IPS-20b (cell line): Measurements from ENCODE around the gene S100A9.
"Not testable (repeated sequence)": the region's sequence is repeated elsewhere in the genome, so short reads cannot be mapped to it uniquely, and the experiment has no call there.

Experiments used
- H3K27ac ChIP-seq: one replicate; pipeline ENCODE4 v1.5.1; 2013; ENCODE audit warnings: low read length
- H3K27me3 ChIP-seq: 2 replicates; pipeline ENCODE4 v1.6.1; 2013; ENCODE audit warnings: mild to moderate bottlenecking, low read length, inconsistent platforms; ENCODE audit not compliant: insufficient read depth
- H3K36me3 ChIP-seq: 2 replicates; pipeline ENCODE4 v1.6.1; 2013; ENCODE audit warnings: low read depth, mild to moderate bottlenecking, inconsistent platforms, low read length, moderate library complexity; ENCODE audit not compliant: insufficient read depth
- H3K4me1 ChIP-seq: 2 replicates; pipeline ENCODE4 v1.6.1; 2013; ENCODE audit warnings: mild to moderate bottlenecking, control low read depth, inconsistent platforms, low read length, moderate library complexity; ENCODE audit not compliant: insufficient read depth
- H3K4me3 ChIP-seq: 2 replicates; pipeline ENCODE4 v1.5.1; 2013; ENCODE audit warnings: mild to moderate bottlenecking, low read length, inconsistent platforms
- H3K9ac ChIP-seq: 2 replicates; pipeline ENCODE4 v1.6.1; 2013; ENCODE audit warnings: low read depth, mild to moderate bottlenecking, inconsistent platforms, low read length, moderate library complexity
- H3K9me3 ChIP-seq: 2 replicates; pipeline ENCODE4 v1.6.1; 2013; ENCODE audit warnings: mild to moderate bottlenecking, low read depth, low read length, inconsistent platforms; ENCODE audit not compliant: insufficient read depth

The S100A9 gene

DNA sequence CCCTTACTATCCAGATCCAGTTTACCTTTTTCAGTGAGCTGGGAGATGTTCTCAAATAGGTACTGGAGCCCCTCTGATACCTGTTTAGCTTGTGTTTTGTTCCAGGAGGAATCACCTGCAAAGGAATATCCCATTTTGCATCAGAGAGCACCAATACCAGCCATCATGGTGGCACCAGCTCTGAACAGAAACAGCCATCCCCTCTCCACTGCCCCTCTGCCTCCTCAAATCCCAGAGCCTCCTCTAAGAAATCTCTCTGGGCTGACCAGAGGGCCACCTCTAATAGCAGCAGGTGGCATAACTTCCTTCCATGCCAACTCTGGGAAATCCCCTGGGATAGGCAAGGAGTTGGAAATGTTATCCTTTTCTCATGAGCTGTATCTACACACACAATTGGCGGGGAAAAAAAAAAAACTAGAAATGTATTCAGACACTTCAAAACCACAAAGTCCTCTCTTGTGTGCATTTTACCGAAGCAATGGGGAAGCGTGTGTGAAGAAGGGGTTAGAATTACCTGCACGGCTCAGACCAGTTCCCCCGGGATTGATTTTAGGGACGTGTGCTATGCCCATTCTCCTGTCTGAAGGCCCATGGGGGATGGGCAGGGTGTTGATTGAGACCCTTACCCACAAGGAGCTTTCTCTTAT, 11.5 kb upstream of the S100A9 start:
- Histone ChIP-seq H3K27ac (no peak overlapping the region), H3K9me3 (no peaks in the 10 kb centered on the region), H3K9ac (no peak overlapping the region), H3K36me3 (no peaks in the 10 kb centered on the region), H3K4me3 (no peak overlapping the region), H3K27me3 (0 out of 2 replicates have a peak, but pooled peaks cover 3% of the 10 kb centered on the region), H3K4me1 (no peaks in the 10 kb centered on the region)

DNA sequence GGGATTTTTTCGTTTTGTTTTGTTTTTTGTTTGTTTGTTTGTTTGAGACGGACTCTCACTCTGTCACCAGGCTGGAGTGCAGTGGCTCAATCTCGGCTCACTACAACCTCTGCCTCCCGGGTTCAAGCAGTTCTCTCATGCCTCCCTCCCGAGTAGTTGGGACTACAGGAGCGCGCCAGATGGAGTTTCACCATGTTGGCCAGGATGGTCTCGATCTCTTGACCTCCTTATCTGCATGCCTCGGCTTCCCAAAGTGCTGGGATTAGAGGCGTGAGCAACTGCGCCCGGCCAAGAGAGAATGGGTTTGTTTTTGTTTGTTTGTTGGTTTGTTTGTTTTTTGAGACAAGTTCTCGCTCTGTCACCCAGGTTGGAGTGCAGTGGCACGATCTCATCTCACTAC, 10.6 kb upstream of the S100A9 start:
- not testable (repeated sequence) for H3K4me1 ChIP-seq, H3K9me3 ChIP-seq, H3K27ac ChIP-seq, H3K4me3 ChIP-seq, H3K36me3 ChIP-seq, H3K27me3 ChIP-seq, H3K9ac ChIP-seq

DNA sequence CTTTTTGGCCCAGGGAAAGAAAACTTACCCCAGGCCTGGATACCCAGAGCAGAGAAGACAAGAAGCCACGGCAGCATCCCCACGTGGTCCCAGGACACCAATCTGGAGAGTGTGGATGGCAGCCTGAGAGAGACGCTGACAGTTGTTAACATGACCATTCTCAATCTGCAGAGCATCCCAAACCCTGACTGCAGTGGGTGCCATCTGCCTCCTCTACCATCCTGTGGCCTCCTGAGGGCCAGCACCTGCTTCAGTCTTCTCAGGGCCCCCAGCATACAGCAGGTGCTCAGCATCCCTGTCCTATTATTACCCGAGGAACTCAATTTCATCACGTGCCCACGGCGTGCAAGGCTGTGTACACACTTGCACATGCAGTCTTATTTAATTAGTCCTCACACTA, 9.8 kb upstream of the S100A9 start:
- Histone ChIP-seq H3K4me3 (no peak overlapping the region), H3K9ac (no peak overlapping the region), H3K9me3 (no peaks in the 10 kb centered on the region), H3K27me3 (0 out of 2 replicates have a peak, but pooled peaks cover 4% of the 10 kb centered on the region), H3K36me3 (no peaks in the 10 kb centered on the region), H3K4me1 (no peaks in the 10 kb centered on the region), H3K27ac (no peak overlapping the region)

DNA sequence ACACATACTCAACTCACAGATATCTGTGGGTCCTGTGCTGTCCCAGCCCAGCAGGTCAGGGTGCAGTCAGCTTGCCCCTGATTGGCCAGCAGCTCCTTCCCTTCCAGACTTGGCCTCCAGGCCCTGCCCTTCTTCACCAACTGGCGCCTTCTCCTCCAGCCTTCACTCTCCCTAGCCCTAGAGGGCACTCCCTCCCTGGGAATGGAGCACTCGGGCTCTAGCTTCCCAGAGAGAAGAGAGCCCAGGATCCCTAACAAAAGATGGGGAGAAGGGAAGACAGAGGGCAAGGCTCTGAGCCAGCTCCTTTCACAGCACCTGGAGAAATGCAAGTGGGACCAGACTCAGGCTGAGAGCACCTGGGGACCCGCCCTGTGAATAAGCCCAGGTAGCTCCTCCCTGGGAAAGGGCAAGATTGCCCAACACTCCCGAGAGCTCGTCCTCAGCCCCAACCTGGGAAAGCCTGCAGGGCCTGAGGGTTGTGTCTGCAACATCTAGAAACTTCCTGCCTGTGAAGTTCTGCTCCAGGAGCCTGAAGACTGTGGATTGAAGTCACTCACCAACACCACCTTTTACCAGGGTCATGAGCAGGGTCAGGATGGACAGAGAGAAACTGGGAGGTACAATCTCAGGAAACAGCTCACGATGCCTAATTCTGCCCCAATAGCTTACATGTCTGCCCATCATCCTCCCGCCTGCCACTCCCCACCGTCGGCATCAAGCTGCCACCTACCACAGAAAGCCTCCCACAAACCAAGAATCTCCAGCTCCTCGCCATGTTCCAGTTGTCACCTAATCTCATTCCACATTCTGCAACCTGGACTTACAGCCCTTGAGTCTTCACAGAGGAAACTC, 8.9 kb upstream of the S100A9 start, which contains the start of gene PGLYRP4:
Gene PGLYRP4 (minus strand): TSS at position 331 of the 852 bp plus-strand sequence. CDS start 909 bp downstream, outside the sequence.
- Histone ChIP-seq H3K4me1 (no peaks in the 10 kb centered on the region), H3K27me3 (0 out of 2 replicates have a peak, but pooled peaks cover 4% of the 10 kb centered on the region), H3K9me3 (no peaks in the 10 kb centered on the region), H3K9ac (no peak within 1 kb of the TSS), H3K36me3 (no peaks in the 10 kb centered on the region), H3K4me3 (no peak within 1 kb of the TSS), H3K27ac (no peak within 1 kb of the TSS)

DNA sequence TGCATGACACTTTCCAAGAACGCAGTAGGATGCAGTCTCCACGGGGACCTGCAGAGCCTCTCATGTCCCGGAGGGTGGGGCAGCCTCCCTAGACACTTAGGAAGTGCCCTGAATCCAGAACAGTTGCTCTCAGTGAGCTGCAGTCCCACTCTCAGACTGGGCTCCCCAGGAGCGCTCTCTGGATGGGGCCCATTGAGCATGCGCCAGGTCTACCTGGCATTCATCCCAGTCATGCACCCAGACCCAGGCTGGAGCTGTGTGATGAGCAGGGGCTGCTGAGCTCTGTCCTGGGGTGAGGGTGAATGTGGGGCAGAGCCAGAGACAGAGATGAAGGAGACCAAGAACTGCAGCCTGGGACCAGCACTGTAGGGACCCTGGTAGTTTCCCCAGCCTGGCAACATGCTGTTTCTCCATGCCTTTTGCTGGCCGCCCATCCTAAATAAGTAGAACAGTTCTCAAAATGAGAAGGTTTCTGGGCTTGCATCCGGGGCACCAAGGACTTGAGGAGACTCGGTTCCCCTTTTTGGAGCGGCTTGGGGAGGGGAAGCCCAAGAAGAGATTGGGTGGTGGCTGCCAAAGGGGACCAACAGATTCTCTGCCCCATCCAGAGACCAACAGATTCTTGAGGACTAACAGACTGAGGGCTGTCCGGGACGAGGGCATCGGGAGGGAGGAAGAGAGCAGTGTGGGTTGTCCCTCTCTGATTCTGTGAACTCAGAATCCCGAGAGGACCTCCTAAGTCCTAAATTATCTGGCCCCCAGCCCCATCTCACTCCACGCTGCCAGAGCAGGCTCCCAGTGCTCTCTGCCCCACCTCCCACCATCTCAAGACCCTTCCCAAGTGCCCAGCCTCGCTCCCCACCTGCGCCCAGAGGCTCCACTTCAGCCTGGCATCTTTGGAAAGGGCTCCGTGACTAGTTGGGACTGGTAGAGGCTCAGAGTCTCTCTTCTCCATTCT, 8.0 kb upstream of the S100A9 start:
- H3K36me3 ChIP-seq = no peaks in the 10 kb centered on the region
- H3K9ac ChIP-seq = no peak overlapping the region
- no peak overlapping the region for H3K27ac ChIP-seq
- H3K27me3 ChIP-seq = 0 out of 2 replicates have a peak, but pooled peaks cover 4% of the 10 kb centered on the region
- no peaks in the 10 kb centered on the region for H3K4me1 ChIP-seq
- no peaks in the 10 kb centered on the region for H3K9me3 ChIP-seq
- no peak overlapping the region for H3K4me3 ChIP-seq

DNA sequence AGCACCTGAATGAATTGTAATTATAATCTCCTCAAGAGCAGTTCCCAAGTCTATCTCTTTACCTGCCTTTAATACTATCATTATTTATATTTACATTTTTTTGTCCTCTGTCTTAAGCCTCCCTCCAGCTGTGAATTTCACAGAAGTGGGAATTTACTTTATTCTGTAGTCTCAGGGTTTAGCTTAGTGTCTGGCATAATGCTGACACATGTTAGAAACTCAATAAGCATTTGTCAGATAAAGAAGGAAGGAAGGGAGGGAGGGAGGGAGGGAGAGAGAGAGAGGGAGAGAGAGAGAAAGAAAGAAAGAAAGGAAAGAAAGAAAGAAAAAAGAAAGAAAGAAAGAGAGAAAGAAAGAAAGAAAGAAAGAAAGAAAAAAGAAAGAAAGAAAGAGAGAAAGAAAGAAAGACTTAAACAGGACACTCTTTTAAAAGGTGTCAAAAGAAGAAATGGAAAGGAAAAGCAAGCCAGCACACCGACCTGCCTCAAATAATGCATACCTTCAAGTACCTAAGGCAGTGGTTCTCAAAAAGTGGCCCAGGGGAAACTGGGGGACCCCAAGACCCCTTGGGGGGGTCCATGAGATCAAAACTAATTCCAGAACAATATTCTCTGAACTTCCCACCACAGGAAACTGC, 7.2 kb upstream of the S100A9 start:
- Histone ChIP-seq H3K9me3 (no peaks in the 10 kb centered on the region), H3K27me3 (0 out of 2 replicates have a peak, but pooled peaks cover 4% of the 10 kb centered on the region), H3K27ac (no peak overlapping the region)

DNA sequence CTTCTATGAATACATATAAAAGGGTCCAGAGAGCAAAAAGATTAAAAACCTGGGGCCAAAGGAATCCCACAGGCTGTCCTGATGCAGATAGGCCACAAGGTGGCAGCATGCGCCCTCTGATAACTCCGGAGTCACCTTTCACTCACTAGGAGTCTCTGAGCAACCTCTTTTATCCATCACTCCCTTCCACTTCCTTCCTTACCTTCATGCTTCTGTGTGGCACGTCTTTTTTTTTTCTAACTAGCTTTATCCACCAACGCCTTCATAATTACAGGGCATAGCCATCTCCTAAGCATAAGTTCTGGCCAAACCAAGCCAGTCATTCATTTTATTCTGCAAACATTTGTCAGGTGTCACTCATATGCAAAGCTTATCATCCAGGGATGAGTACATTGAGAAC, 5.1 kb upstream of the S100A9 start:
- Histone ChIP-seq H3K9ac (no peak overlapping the region), H3K27ac (no peak overlapping the region), H3K36me3 (no peaks in the 10 kb centered on the region), H3K4me3 (no peak overlapping the region), H3K27me3 (0 out of 2 replicates have a peak, but pooled peaks cover 4% of the 10 kb centered on the region), H3K4me1 (no peaks in the 10 kb centered on the region), H3K9me3 (no peaks in the 10 kb centered on the region)

More for the DNA sequence above, 7.2 kb upstream of the S100A9 start:
- no peaks in the 10 kb centered on the region for H3K36me3 ChIP-seq
- H3K9ac ChIP-seq = no peak overlapping the region
- no peaks in the 10 kb centered on the region for H3K4me1 ChIP-seq
- no peak overlapping the region for H3K4me3 ChIP-seq

DNA sequence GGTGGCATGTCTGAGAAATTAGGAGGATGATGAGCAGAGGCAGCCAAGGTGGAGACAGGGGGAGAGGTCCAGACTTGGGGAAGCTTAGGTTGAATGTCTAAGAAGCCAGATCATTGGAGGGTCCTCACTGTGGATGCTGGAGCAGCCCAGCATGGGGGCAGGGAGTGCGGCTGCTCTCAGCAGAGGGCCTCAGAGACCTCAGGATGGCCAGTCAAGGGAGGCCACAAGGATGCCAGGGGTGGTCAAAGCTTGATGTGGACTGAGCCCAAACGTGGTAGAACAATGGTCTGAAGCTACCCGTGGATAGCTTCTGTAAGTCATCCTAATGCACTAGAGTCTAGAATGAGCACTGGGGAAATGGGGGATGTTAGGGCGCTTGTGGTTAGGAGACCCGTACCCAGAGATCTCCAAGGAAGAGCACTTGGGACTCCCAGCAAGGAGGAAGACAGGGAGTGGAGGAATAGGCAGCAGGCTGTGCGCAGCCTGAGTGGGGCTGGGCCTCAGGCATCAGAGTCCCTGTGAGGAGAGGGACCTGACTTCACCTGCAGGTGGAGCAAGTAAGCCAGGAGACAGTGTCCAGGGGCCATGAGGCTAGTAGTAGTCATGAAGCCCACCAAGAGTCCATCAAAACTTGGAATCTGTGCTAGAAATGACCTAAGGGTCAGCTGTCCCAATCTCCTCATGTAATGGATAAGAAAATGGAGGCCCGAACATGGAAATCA, 4.3 kb upstream of the S100A9 start:
- Histone ChIP-seq H3K9me3 (no peaks in the 10 kb centered on the region), H3K4me3 (no peak overlapping the region), H3K27ac (no peak overlapping the region), H3K4me1 (no peaks in the 10 kb centered on the region), H3K9ac (no peak overlapping the region), H3K27me3 (0 out of 2 replicates have a peak, but pooled peaks cover 4% of the 10 kb centered on the region), H3K36me3 (no peaks in the 10 kb centered on the region)

DNA sequence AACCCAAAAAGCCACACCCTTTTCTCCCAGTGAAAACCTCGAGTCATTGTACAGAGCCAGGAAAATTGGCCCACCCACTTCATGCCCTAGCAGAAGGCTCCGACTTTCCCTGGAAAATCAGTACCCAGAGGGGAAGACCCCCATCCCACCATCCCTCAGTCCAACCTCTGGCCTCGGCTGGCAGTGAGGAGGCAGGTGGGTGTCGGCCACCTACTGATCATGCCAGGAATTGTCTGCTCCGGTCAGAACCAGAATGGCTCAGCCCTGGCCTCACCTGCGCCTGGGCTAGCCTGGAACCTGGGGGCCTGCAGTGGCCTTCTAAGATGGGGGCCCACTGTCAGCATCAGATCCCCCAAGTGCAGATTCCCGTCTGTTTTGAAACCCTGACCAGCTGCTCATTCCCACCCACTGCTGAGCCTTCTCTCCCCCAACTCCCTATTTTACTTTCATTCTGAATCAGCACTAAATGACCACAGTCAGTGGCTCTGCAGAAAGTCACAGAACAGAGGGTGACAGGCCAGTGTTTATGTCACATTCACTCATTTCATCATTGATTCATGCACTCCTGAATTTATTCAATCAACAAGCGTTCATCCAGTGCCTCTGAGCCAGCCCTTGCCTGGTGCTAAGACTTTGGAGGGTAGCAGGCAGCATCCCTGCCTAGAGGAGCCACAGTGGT, 3.0 kb upstream of the S100A9 start:
- Histone ChIP-seq H3K27ac (no peak overlapping the region), H3K9me3 (no peaks in the 10 kb centered on the region), H3K9ac (no peak overlapping the region), H3K4me1 (no peaks in the 10 kb centered on the region), H3K27me3 (0 out of 2 replicates have a peak, but pooled peaks cover 4% of the 10 kb centered on the region), H3K4me3 (no peak overlapping the region), H3K36me3 (no peaks in the 10 kb centered on the region)

DNA sequence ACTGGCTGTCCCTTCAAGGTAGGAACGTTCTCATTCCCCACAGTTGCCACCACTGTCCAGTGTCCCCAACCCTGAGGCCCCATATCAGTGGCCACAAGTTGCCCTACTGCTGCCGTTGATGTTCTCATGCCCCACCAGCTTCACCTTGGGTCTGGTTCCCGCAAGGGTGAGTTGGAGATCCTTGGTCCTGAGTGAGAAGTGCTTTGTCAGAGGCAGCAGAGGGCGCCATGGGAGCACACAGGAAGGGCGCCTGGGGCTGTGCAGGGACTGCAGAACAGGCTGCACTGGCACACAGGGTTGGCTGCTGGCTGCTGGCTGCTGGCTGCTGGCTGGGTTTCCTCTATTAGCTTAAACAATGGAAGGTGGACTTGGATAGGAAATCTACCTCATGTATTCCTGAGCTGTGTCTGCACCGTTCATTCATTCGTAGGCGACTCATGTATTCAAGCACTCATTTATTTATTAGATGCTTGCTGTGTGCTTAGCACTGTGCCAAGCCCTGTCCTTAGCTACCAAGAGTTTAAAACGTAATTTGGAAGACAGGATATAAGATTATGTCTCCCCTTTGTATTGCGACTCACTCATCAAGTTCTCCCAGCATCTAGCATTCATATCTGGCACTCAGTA, 2.1 kb upstream of the S100A9 start:
- Histone ChIP-seq H3K36me3 (no peaks in the 10 kb centered on the region), H3K4me3 (no peak overlapping the region), H3K27ac (no peak overlapping the region), H3K4me1 (no peaks in the 10 kb centered on the region), H3K9me3 (no peaks in the 10 kb centered on the region), H3K27me3 (0 out of 2 replicates have a peak, but pooled peaks cover 4% of the 10 kb centered on the region), H3K9ac (no peak overlapping the region)
